ENCODE results near the gene OOEP. TPM values are rescaled to one million over a fixed set of nuclear protein-coding genes. Genes with fewer than 3 reads are reported as not detected.

Gene OOEP
- total and polyA plus RNA-seq, 4 donors, result 0.06 to 0.22 TPM; not detected in 2

GRCh38 chr6:73413102-73413501, 43.4 kb upstream of the OOEP start:
- no peak for DNase-seq (ENCODE audit: low spot score)
- no peaks in the 10 kb centered on the region for H3K36me3 ChIP-seq (ENCODE audit: control insufficient read depth in 4 of 4, insufficient read depth in 3 of 4, low read depth in 1 of 4, low read length in 3 of 4)
- no peak overlapping the region for H3K4me3 ChIP-seq (ENCODE audit: low read depth in 1 of 3, low read length in 3 of 3)
- TF ChIP-seq ZBTB33 (IDR thresholded peaks at IDR 0.05), result no peak
- no peak for TF ChIP-seq JUND (IDR thresholded peaks at IDR 0.05)
- no peak for TF ChIP-seq TAF1 (conservative IDR thresholded peaks at IDR 0.05)
- no peak for TF ChIP-seq NR2F2 (IDR thresholded peaks at IDR 0.05)
- TF ChIP-seq SP1 (IDR thresholded peaks at IDR 0.05), result no peak
- TF ChIP-seq RAD21 (IDR thresholded peaks at IDR 0.05), result no peak
- TF ChIP-seq REST (IDR thresholded peaks at IDR 0.05), result no peak
- TF ChIP-seq HNF4G (IDR thresholded peaks at IDR 0.05), result no peak
- no peak for TF ChIP-seq ATF3 (IDR thresholded peaks at IDR 0.05)
- TF ChIP-seq MAX (IDR thresholded peaks at IDR 0.05), result no peak
- TF ChIP-seq EGR1 (IDR thresholded peaks at IDR 0.05; ENCODE audit: low read depth in 2 of 2), result no peak
- TF ChIP-seq HNF4A (conservative IDR thresholded peaks at IDR 0.05), result no peak
- TF ChIP-seq FOXA2 (IDR thresholded peaks at IDR 0.05), result no peak
- no peak for TF ChIP-seq CTCF (IDR thresholded peaks at IDR 0.05; ENCODE audit: low read depth, low read length, missing input control)
- TF ChIP-seq FOXA1 (IDR thresholded peaks at IDR 0.05), result no peak
- TF ChIP-seq GABPA (IDR thresholded peaks at IDR 0.05 in 1 of 2, conservative IDR thresholded peaks at IDR 0.05 in 1 of 2), result no peak
- no peak for TF ChIP-seq YY1 (IDR thresholded peaks at IDR 0.05)
- no peaks in the 10 kb centered on the region for H3K4me1 ChIP-seq (ENCODE audit: control insufficient read depth in 4 of 4, insufficient read depth in 4 of 4, low read length in 3 of 4)
- 98% methylated on average over 3 of the region's 3 CpGs for WGBS
- H3K27ac ChIP-seq (ENCODE audit: low read depth in 1 of 2, low read length in 2 of 2), result no peak overlapping the region
- no peaks in the 10 kb centered on the region for H3K27me3 ChIP-seq (ENCODE audit: control insufficient read depth in 4 of 4, insufficient read depth in 4 of 4, low read length in 3 of 4)
- H3K9ac ChIP-seq (ENCODE audit: low read depth in 1 of 2, low read length in 2 of 2), result no peak overlapping the region
- H3K9me3 ChIP-seq (ENCODE audit: control insufficient read depth in 4 of 4, low read length in 3 of 4), result no peaks in the 10 kb centered on the region

GRCh38 chr6:73409395-73409794, 39.7 kb upstream of the OOEP start:
- no peak for DNase-seq (ENCODE audit: low spot score)
- H3K9ac ChIP-seq (ENCODE audit: low read depth in 1 of 2, low read length in 2 of 2), result no peak overlapping the region

More at GRCh38 chr6:73409395-73409794, 39.7 kb upstream of the OOEP start:
- Histone ChIP-seq H3K9me3 (ENCODE audit: control insufficient read depth in 4 of 4, low read length in 3 of 4) (no peaks in the 10 kb centered on the region), H3K27me3 (ENCODE audit: control insufficient read depth in 4 of 4, insufficient read depth in 4 of 4, low read length in 3 of 4) (no peaks in the 10 kb centered on the region), H3K27ac (ENCODE audit: low read depth in 1 of 2, low read length in 2 of 2) (no peak overlapping the region), H3K4me1 (ENCODE audit: control insufficient read depth in 4 of 4, insufficient read depth in 4 of 4, low read length in 3 of 4) (no peaks in the 10 kb centered on the region), H3K36me3 (ENCODE audit: control insufficient read depth in 4 of 4, insufficient read depth in 3 of 4, low read depth in 1 of 4, low read length in 3 of 4) (no peaks in the 10 kb centered on the region), H3K4me3 (ENCODE audit: low read depth in 1 of 3, low read length in 3 of 3) (no peak overlapping the region)
- no peak for TF ChIP-seq CTCF (IDR thresholded peaks at IDR 0.05; ENCODE audit: low read depth, low read length, missing input control)
- TF ChIP-seq MAX (IDR thresholded peaks at IDR 0.05), result no peak
- TF ChIP-seq GABPA (IDR thresholded peaks at IDR 0.05 in 1 of 2, conservative IDR thresholded peaks at IDR 0.05 in 1 of 2), result no peak
- TF ChIP-seq HNF4G (IDR thresholded peaks at IDR 0.05), result no peak
- no peak for TF ChIP-seq FOXA2 (IDR thresholded peaks at IDR 0.05)
- no peak for TF ChIP-seq ATF3 (IDR thresholded peaks at IDR 0.05)
- TF ChIP-seq HNF4A (conservative IDR thresholded peaks at IDR 0.05), result no peak
- TF ChIP-seq JUND (IDR thresholded peaks at IDR 0.05), result no peak
- no peak for TF ChIP-seq FOXA1 (IDR thresholded peaks at IDR 0.05)
- WGBS, result 80% methylated on average over 1 of the region's 1 CpG

All from liver (tissue), 9 donors.